ENCODE results near the gene PHF3.
"Not testable (repeated sequence)": the region's sequence is repeated elsewhere in the genome, so short reads cannot be mapped to it uniquely, and the experiment has no call there.

PHF3 gene

GRCh38 chr6:63708631-63709030 is 73.0 kb downstream of the PHF3 start:
- no peak for DNase-seq

- no peak for DNase-seq
These were observed 73.5 kb downstream of the PHF3 start for GRCh38 chr6:63709148-63709547.

- no peak for DNase-seq
These were observed 77.7 kb downstream of the PHF3 start for GRCh38 chr6:63713332-63713731.

DNA sequence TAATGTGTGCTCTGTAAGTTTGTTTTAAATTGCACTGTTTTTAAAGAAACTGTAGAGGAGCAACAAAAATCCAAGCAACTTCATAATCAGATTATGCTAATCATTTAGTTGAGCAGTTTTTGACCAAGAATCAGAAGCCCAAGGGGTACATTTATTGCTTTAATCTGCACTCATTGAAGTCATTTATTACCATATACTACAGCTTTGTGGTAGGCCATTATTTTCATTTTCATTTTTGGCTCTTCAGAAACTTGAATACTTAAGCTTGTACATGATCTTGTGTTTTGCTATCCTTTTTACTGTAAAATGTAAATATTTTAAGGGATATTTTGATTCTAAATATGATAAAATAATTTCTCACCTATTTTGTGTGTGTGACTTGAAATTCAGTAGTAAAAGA is 78.5 kb downstream of the PHF3 start:
- DNase-seq, result no peak

DNA sequence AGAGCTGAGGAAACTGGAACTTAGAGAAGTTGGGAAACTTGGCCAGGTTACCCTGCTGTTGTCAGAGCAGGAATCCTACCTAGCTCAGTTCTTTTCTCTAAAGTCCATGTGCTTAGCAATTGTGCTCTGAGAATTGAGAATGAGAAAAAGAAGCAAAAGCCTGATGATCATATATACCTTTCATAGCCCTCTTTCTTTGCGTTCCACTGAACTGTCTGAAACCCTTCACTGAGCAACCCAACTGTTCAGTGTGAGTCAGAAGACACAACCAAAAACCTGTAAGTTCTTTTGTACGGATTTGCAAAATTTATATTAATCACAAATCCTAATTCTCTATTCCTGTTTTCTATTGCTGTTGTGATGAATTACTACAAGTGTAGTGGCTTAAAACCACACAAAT is 80.6 kb downstream of the PHF3 start:
- no peak for DNase-seq

DNA sequence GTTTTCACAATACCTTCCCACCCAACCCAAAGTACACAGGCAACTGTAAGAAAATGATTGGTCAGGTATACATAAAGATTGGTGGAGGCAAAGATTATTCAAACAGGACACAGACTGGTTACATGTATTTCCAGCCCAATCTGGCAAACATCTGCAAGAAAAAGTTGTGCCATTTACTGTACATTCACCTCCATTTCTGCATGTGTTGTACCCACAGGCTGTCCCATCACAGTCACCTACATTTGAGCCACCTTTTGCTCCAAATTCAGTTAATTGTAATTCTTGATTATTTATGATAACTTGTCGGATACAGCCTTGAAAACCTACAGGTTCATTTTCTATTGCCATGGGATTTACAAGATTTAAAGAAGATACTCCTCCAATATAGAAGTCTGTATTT is 85.6 kb downstream of the PHF3 start:
- no peak for DNase-seq

- no peak for DNase-seq
These were observed 89.1 kb downstream of the PHF3 start for GRCh38 chr6:63724721-63725120.

DNA sequence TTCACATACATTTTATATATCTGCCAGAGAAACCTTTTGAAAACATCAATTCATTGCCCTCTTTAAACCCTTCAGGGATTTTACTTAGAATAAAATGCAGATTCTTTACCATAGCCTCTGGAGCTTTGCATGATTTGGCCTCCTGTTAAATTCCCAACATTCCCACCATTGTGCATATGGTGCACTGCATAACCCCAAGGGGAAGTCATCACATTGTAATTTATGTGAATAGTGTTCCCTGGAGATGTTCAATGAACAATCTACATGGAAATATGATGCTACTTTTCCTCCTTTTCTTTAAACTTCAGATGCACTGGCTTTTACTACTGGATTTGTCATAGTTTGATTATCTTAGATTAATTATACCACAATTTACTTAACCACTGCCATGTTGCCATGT is 94.7 kb downstream of the PHF3 start:
- no peak for DNase-seq

- no peak for DNase-seq
These were observed 96.3 kb downstream of the PHF3 start for GRCh38 chr6:63731930-63732329.

DNA sequence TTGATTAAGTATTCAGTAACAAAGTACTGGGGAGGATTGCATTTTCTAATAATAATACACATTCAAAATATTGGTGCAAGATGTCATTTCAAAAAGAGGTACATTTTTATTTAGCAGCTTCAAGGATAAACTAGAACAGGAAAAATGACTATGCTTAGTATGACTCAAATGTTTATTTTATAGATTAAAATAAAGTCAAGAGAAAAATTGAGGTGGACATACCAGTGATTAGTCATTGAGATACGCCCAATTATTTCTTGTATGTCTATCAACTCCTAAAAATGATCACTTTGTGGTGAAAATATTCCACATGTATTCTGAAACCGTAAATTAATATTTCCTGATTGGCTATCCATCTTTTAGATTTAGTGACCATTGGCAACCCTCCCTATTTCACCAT is 96.7 kb downstream of the PHF3 start:
- DNase-seq, result no peak

DNA sequence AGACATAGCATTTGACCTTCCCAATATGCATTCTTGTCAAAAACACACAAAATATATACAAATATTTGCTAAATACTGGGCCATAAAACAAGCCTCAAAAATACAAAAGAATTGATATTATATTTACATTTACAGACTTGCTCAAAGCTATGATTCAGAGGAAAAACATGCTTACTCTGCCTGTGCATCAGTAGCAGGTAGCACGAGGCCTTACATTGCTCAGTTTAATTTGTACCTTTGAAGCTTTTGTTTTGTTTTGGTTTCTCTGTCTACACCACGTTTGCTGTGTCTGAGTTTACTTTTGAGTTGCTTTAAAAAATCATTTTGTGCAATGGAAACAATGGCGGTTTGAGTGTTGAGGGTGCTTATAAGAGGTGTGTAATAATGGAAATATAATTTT is 99.3 kb downstream of the PHF3 start:
- DNase-seq, result no peak

DNA sequence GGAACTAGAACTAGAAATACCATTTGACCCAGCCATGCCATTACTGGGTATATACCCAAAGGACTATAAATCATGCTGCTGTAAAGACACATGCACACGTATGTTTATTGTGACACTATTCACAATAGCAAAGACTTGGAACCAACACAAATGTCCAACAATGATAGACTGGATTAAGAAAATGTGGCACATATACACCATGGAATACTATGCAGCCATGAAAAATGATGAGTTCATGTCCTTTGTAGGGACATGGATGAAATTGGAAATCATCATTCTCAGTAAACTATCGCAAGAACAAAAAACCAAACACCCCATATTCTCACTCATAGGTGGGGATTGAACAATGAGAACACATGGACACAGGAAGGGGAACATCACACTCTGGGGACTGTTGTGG is 102.6 kb downstream of the PHF3 start:
- not testable (repeated sequence) for DNase-seq

DNA sequence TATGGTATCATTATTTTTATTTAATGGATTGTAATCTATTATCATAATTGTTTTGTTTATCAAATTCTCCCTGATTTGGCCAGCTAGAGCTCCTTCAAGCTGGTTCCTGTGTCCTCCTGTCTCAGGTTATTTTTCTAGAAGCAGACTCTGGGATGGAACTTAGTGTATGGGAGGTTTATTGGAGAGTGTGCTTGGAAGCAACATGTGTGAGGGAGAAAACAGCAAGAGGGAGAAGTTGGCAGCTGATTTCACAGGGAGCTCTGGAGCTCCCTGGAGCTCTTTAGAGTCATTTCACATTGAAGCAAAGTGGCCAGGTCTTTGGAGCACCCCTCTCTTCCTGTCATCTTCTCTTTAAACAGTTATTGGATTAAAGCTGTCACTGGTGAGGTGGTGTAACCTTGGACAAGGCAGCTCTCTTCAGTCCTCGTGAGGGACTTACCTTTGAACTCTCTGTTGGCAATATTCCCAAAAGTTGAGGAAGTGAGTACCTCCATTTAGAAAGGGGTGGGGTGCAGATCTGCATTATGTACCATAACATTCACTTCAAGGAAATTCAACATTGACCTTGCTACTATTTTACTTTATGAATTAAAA is 103.6 kb downstream of the PHF3 start:
- no peak for DNase-seq

- no peak for DNase-seq
These were observed 105.1 kb downstream of the PHF3 start for GRCh38 chr6:63740709-63741108.

DNA sequence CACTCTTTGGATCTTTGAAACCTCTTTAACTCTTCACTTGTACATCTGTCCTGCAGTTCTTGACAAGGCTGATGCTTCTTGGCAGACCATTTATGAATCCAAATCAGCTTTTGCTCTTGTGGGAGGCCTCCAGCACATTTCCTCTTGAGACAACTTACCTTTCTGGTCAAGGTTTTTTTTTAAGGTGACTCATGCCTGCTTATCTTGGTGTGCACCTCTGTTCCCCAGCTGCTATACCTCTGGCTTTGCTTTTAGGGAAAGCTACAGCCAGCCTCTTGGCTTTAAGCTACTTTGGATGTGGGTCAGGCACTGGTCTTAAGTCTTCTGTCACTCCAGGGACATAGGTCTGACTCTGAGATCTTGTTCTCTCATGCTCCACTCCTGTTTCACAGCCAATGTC is 106.5 kb downstream of the PHF3 start:
- DNase-seq, result no peak

DNA sequence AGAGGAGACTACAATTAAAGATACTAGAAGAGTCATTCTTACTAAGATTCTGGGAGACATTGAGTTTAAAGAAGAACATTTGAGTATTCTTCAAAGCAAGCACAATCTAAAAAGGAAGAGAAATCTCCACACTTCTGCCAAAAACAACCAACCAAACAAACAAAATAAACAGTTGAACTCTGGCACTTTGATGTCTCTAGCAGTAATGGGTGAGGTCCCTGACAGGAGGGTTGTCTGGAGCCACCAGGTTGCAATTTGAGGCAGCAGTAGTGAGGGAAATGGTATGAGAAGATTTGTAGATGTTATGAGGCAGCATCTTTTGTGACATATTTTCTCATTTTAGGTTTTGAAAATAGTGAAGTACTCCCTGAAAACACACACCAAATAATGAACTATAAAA is 108.1 kb downstream of the PHF3 start:
- DNase-seq, result no peak

DNA sequence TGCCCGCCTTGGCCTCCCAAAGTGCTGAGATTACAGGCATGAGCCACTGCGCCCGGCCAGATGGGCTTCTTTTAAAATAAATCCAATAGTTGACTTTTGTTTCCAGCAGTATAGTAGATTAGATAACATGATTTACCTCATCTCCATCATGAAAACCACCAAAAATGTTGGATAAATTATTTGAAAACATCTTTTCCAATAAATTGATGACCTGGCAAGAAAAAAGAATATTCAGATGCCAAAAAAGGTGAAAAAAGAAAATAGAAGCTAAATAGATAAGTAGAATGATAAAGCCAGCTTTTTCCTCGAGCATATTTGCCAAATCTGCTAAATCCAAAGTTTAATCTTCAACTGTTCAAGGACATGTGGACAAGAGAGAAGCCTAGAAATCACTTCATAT is 109.2 kb downstream of the PHF3 start:
- no peak for DNase-seq

DNA sequence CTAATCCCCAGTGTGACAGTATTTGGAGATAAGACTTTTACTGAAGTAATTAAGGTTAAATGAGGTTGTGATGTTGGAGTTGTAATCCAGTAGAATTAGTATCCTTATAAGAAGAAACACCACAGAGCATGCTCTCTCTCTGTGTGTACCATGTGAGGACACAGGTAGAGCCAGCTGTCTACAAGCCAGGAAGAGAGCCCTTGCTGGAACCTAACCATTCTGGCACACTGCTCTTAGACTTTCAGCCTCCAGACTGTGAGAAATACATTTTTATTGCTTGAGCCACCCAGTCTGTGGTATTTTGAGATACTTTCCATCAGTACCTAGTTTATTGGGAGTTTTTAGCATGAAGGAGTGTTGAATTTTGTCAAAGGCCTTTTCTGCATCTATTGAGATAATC is 110.2 kb downstream of the PHF3 start:
- no peak for DNase-seq

DNA sequence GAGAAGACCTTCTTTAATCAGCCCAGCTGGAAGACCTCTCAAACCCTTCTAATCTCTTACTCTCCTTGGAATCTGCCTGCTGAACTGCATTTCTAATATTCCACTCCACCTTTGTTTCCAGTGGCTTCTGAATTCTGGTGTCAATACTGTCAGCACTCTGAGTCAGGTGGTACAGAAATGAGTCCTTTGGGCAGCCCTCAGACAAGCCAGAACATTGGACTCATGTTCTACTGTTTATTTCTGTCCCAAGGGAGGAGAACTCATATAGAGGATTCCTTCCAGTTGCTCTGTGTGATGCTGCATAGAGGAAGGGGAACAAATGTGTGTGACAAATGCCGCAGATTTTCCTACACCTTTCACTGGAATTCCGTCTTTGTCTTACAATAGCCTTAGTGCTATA is 114.8 kb downstream of the PHF3 start:
- no peak for DNase-seq

- DNase-seq, result not testable (repeated sequence)
These were observed 121.7 kb downstream of the PHF3 start for GRCh38 chr6:63757275-63757674.

DNA sequence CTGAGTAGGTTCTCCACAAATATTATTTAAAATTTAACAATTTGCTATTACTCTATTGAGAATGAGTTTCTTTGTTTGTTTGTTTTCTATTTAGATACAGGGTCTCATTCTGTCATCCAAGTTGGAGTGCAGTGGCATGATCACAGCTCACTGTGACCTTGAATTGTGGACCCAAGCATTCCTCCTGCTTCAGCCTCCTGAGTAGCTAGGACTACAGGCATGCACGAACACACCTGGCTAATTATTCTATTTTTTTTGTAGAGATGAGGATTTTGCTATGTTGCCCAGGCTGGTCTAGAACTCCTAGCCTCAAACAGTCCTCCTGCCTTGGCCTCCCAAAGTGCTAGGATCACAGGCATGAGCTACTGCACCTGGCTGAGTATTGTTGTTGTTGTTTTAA is 122.2 kb downstream of the PHF3 start:
- no peak for DNase-seq

DNA sequence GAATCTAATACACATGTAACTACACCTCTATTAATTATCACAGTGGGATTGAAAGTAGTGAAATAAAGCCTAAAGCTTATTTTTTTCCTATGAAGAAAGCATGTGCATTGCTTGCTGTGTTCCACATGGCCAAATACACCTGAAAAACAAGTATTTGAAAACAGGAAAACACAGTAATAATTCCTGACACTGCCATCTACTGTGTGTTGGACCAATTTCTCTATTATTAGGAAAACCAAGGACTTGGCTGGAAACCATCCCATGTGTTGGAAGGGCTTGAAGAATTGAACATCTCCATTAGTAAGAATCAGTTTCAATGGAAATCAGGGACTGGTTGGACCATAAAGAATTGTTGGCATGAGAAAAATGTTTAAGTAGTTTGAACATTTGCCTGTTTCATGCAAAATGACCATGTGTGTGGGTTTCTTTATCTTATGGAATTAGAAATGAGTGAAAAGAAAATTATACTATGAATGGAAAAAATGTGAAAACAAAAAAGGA is 124.1 kb downstream of the PHF3 start:
- DNase-seq, result no peak

DNA sequence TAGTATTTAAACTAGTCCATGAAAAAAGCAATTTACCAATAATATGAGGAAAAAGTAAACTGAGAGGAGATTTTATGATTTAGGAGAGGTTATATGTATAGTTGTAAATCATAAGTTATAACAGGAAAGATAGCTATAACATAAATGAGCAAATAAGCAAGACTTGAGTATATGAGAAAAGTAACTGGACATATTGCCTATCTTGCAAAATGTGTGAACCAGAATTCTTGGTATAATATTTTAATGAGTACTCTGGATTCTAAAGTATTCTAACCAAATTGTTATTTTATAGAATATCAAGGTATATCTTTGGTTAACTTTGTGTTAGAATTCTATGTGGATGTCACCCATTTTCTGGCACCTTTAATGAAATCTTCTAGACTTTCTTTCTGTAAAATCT is 124.6 kb downstream of the PHF3 start:
- DNase-seq, result no peak

GRCh38 chr6:63764318-63764916 is 128.8 kb downstream of the PHF3 start:
- DNase-seq, result peak; percentile 7

Measured in right kidney (tissue), 1 donor.